BLaER1 (cell line): ENCODE data around the gene P3H1.

Experiments
- H3K27ac ChIP-seq: shearing (Covaris generic); formaldehyde crosslinking; 2 replicates; pipeline ENCODE4 v1.8.1; 2022
- H3K27me3 ChIP-seq: shearing (Covaris generic); formaldehyde crosslinking; 2 replicates; pipeline ENCODE4 v1.8.1; 2022
- H3K36me3 ChIP-seq: shearing (Covaris generic); formaldehyde crosslinking; 2 replicates; pipeline ENCODE4 v1.8.1; 2022
- H3K4me1 ChIP-seq: shearing (Covaris generic); formaldehyde crosslinking; 2 replicates; pipeline ENCODE4 v1.8.1; 2022
- H3K4me2 ChIP-seq: shearing (Covaris generic); formaldehyde crosslinking; 2 replicates; pipeline ENCODE4 v1.8.1; 2022
- H3K4me3 ChIP-seq: shearing (Covaris generic); formaldehyde crosslinking; 2 replicates; pipeline ENCODE4 v1.8.1; 2022
- H3K9ac ChIP-seq: shearing (Covaris generic); formaldehyde crosslinking; 2 replicates; pipeline ENCODE4 v1.8.1; 2022
- H3K9me3 ChIP-seq: shearing (Covaris generic); formaldehyde crosslinking; 2 replicates; pipeline ENCODE4 v1.8.1; 2022
- H4K20me1 ChIP-seq: shearing (Covaris generic); formaldehyde crosslinking; 2 replicates; pipeline ENCODE4 v1.8.1; 2022
- Cebpa-rat ChIP-seq: shearing (Covaris generic); IDR thresholded peaks from 2 replicates; pipeline ENCODE4 v1.8.1; 2022

P3H1 gene

GRCh38 chr1:42793824-42794223, 27.0 kb upstream of the P3H1 start:
- no peak for TF ChIP-seq Cebpa-rat
- H4K20me1 ChIP-seq = no peaks in the 10 kb centered on the region
- H3K4me1 ChIP-seq = no peaks in the 10 kb centered on the region
- H3K9ac ChIP-seq = no peak overlapping the region
- no peaks in the 10 kb centered on the region for H3K9me3 ChIP-seq
- no peak overlapping the region for H3K27ac ChIP-seq
- no peaks in the 10 kb centered on the region for H3K36me3 ChIP-seq
- H3K4me2 ChIP-seq = no peak overlapping the region
- H3K4me3 ChIP-seq = no peak overlapping the region
- H3K27me3 ChIP-seq = no peaks in the 10 kb centered on the region

- Histone ChIP-seq H3K9me3 (no peaks in the 10 kb centered on the region), H3K9ac (no peak overlapping the region), H3K27me3 (no peaks in the 10 kb centered on the region), H3K4me3 (no peak overlapping the region), H3K4me2 (no peak overlapping the region), H3K27ac (no peak overlapping the region), H4K20me1 (no peaks in the 10 kb centered on the region), H3K4me1 (peaks cover 18% of the 10 kb centered on the region), H3K36me3 (peaks cover 16% of the 10 kb centered on the region; the same call in 1 of the 2 replicates)
- no peak for TF ChIP-seq Cebpa-rat
These were observed 21.2 kb upstream of the P3H1 start for GRCh38 chr1:42788021-42788420.

- Histone ChIP-seq H3K27me3 (no peaks in the 10 kb centered on the region), H3K36me3 (peaks cover 34% of the 10 kb centered on the region), H3K27ac (no peak overlapping the region), H3K4me1 (peaks cover 24% of the 10 kb centered on the region), H3K9me3 (no peaks in the 10 kb centered on the region), H3K4me3 (no peak overlapping the region), H3K9ac (no peak overlapping the region), H3K4me2 (peak overlapping the region; percentile 81), H4K20me1 (no peaks in the 10 kb centered on the region)
- TF ChIP-seq Cebpa-rat = no peak
These were observed 19.3 kb upstream of the P3H1 start for GRCh38 chr1:42786097-42786496.

- peaks cover 44% of the 10 kb centered on the region for H3K36me3 ChIP-seq
- H4K20me1 ChIP-seq = no peaks in the 10 kb centered on the region
- H3K27me3 ChIP-seq = no peaks in the 10 kb centered on the region
- peaks cover 24% of the 10 kb centered on the region for H3K4me1 ChIP-seq
- H3K4me2 ChIP-seq = peak within 1 kb of the TSS; percentile 81
- H3K9me3 ChIP-seq = no peaks in the 10 kb centered on the region
- no peak for TF ChIP-seq Cebpa-rat
- H3K4me3 ChIP-seq = 0 out of 2 replicates have a peak within 1 kb of the TSS, but pooled peaks have one; percentile 38
- H3K27ac ChIP-seq = no peak within 1 kb of the TSS
- H3K9ac ChIP-seq = peak within 1 kb of the TSS; percentile 15; the same call in 1 of the 2 replicates
These were observed 18.3 kb upstream of the P3H1 start, which contains the start of gene TMEM269 for GRCh38 chr1:42784946-42785693. TMEM269 (plus strand) TSS chr1:42784991; CDS start chr1:42789894, 4,903 bp downstream.

GRCh38 chr1:42784547-42784945, 17.7 kb upstream of the P3H1 start:
- Histone ChIP-seq H4K20me1 (no peaks in the 10 kb centered on the region), H3K36me3 (peaks cover 50% of the 10 kb centered on the region), H3K9ac (no peak overlapping the region), H3K4me1 (peaks cover 24% of the 10 kb centered on the region), H3K4me3 (no peak overlapping the region), H3K9me3 (no peaks in the 10 kb centered on the region), H3K4me2 (peak overlapping the region; percentile 81), H3K27me3 (no peaks in the 10 kb centered on the region), H3K27ac (no peak overlapping the region)
- no peak for TF ChIP-seq Cebpa-rat

- no peaks in the 10 kb centered on the region for H3K27me3 ChIP-seq
- peaks cover 24% of the 10 kb centered on the region for H3K4me1 ChIP-seq
- TF ChIP-seq Cebpa-rat = no peak
- no peak overlapping the region for H3K4me2 ChIP-seq
- no peak overlapping the region for H3K27ac ChIP-seq
- no peak overlapping the region for H3K9ac ChIP-seq
- no peaks in the 10 kb centered on the region for H4K20me1 ChIP-seq
- no peak overlapping the region for H3K4me3 ChIP-seq
- H3K36me3 ChIP-seq = peaks cover 62% of the 10 kb centered on the region
- no peaks in the 10 kb centered on the region for H3K9me3 ChIP-seq
These were observed 16.3 kb upstream of the P3H1 start for GRCh38 chr1:42783092-42783491.

- TF ChIP-seq Cebpa-rat = no peak
- no peaks in the 10 kb centered on the region for H3K9me3 ChIP-seq
- H3K27me3 ChIP-seq = no peaks in the 10 kb centered on the region
- no peak overlapping the region for H3K4me2 ChIP-seq
- H4K20me1 ChIP-seq = 0 out of 2 replicates have a peak, but pooled peaks cover 11% of the 10 kb centered on the region
- H3K36me3 ChIP-seq = peaks cover 92% of the 10 kb centered on the region
- no peak overlapping the region for H3K27ac ChIP-seq
- H3K9ac ChIP-seq = no peak overlapping the region
- peaks cover 15% of the 10 kb centered on the region for H3K4me1 ChIP-seq
- H3K4me3 ChIP-seq = no peak overlapping the region
These were observed 13.3 kb upstream of the P3H1 start for GRCh38 chr1:42780176-42780575.

GRCh38 chr1:42779725-42780124, 12.9 kb upstream of the P3H1 start:
- no peaks in the 10 kb centered on the region for H3K9me3 ChIP-seq
- H3K4me2 ChIP-seq = no peak overlapping the region
- TF ChIP-seq Cebpa-rat = no peak
- H4K20me1 ChIP-seq = 0 out of 2 replicates have a peak, but pooled peaks cover 11% of the 10 kb centered on the region
- H3K4me1 ChIP-seq = peaks cover 10% of the 10 kb centered on the region
- H3K27ac ChIP-seq = no peak overlapping the region
- H3K4me3 ChIP-seq = no peak overlapping the region
- H3K36me3 ChIP-seq = peaks cover 96% of the 10 kb centered on the region
- H3K9ac ChIP-seq = no peak overlapping the region
- no peaks in the 10 kb centered on the region for H3K27me3 ChIP-seq

GRCh38 chr1:42777852-42778251, 11.0 kb upstream of the P3H1 start:
- no peak overlapping the region for H3K4me3 ChIP-seq
- H3K36me3 ChIP-seq = peaks cover 98% of the 10 kb centered on the region
- no peak overlapping the region for H3K9ac ChIP-seq
- no peaks in the 10 kb centered on the region for H3K27me3 ChIP-seq
- H3K9me3 ChIP-seq = no peaks in the 10 kb centered on the region
- peaks cover 26% of the 10 kb centered on the region for H4K20me1 ChIP-seq
- H3K4me2 ChIP-seq = no peak overlapping the region
- 0 out of 2 replicates have a peak, but pooled peaks cover 6% of the 10 kb centered on the region for H3K4me1 ChIP-seq
- TF ChIP-seq Cebpa-rat = no peak
- no peak overlapping the region for H3K27ac ChIP-seq

- no peak overlapping the region for H3K4me3 ChIP-seq
- H3K27me3 ChIP-seq = no peaks in the 10 kb centered on the region
- no peak overlapping the region for H3K27ac ChIP-seq
- H3K9me3 ChIP-seq = no peaks in the 10 kb centered on the region
- no peak overlapping the region for H3K4me2 ChIP-seq
- H3K9ac ChIP-seq = no peak overlapping the region
- no peaks in the 10 kb centered on the region for H3K4me1 ChIP-seq
- TF ChIP-seq Cebpa-rat = no peak
- peaks cover 97% of the 10 kb centered on the region for H3K36me3 ChIP-seq
- peaks cover 30% of the 10 kb centered on the region for H4K20me1 ChIP-seq
These were observed 9.7 kb upstream of the P3H1 start for GRCh38 chr1:42776502-42776901.
